Loucy (cell line): ENCODE data around the gene CIRBP.

Experiments used
- CTCF ChIP-seq: fragments of 200-600 bp; sonication (generic); conservative IDR thresholded peaks from 2 replicates; pipeline ENCODE4 v1.5.1; 2014; ENCODE audit warnings: mild to moderate bottlenecking, antibody characterized with exemption, low read length
- EZH2phosphoT487 ChIP-seq: fragments of 200-600 bp; IDR thresholded peaks from 2 replicates; pipeline ENCODE4 v1.6.1; 2018; ENCODE audit warnings: antibody characterized with exemption, mild to moderate bottlenecking, moderate library complexity, borderline replicate concordance

GRCh38 chr19:1236576-1236975, 32.6 kb upstream of the CIRBP start:
- TF ChIP-seq CTCF = no peak
- TF ChIP-seq EZH2phosphoT487 = no peak
